Cardiac muscle cell (in vitro differentiated cells and primary cell): ENCODE data around the gene OLFML1. TPM values are rescaled to one million over a fixed set of nuclear protein-coding genes. Genes with fewer than 3 reads are reported as not detected.
A peak's percentile ranks its signal among the peaks of the same experiment; 100 is the strongest.

ENCODE experiments used
- DNase-seq, 2 donors: peaks; one replicate each; pipeline versions ENCODE4 v3.0.0 to v3.0.0-alpha.2; 2010 to 2017; ENCODE audit warnings: low read depth in 1 of 2, low spot score in 1 of 2
- H3K27ac ChIP-seq: fragments of 200-600 bp; sonication (generic); 2 replicates; pipeline ENCODE4 v1.5.1; 2016
- H3K27me3 ChIP-seq: fragments of 200-600 bp; sonication (generic); 2 replicates; pipeline ENCODE4 v1.6.0; 2016; ENCODE audit warnings: control low read depth
- H3K36me3 ChIP-seq: fragments of 200-600 bp; sonication (generic); 2 replicates; pipeline ENCODE4 v1.5.1; 2016; ENCODE audit warnings: control low read depth
- H3K4me1 ChIP-seq: fragments of 200-600 bp; sonication (generic); 2 replicates; pipeline ENCODE4 v1.8.1; 2017; ENCODE audit warnings: low read depth, mild to moderate bottlenecking, mixed run types
- H3K4me3 ChIP-seq: fragments of 200-600 bp; sonication (generic); 2 replicates; pipeline ENCODE4 v1.5.1; 2016; ENCODE audit warnings: mild to moderate bottlenecking
- H3K9me3 ChIP-seq: fragments of 200-600 bp; sonication (generic); 2 replicates; pipeline ENCODE4 v1.5.1; 2017; ENCODE audit warnings: low read depth, mild to moderate bottlenecking, control low read depth
- polyA plus RNA-seq: library from polyadenylated mRNA; unstranded; fragments of >200 nt; fragmentation: Nextera tagmentation; extraction: Ambion mirVana; gene quantifications from 2 replicates; pipeline ENCODE4 v1.2.1, GENCODE V29; 2016
- total RNA-seq: library from RNA; depleted of rRNA; stranded (reverse); fragments of >200 nt; gene quantifications from 2 replicates; pipeline ENCODE4 v1.2.3, GENCODE V29; 2016
- TF ChIP-seq, protein P1 (sequence below): IDR thresholded peaks from 2 replicates; pipeline ENCODE4 v1.5.1; 2012; ENCODE audit warnings: low read depth, mild to moderate bottlenecking, low read length

OLFML1 gene
- total and polyA plus RNA-seq, 2 experiments from 2014 or later = 0.39 to 1.1 TPM

DNA sequence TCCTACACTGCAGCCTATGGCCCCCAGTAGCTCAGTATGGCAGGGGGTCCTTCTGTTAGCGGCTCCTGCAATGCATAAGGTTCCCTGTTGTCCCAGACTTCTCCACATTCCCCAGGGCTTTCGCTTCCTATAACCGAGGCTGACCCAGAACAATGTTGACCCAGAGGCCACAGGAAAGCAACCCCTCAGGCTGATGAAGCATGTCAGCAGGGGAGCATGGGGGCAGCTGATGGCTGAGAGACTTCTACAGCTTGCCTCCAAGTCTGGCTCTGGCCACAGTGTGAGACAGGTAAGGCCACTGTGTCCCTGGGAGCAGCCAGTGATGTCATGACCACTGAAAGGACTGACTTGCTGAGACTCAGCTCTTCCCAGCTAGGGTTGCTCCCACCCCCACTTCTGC, 15.9 kb downstream of the OLFML1 start:
- H3K36me3 ChIP-seq = no peaks in the 10 kb centered on the region
- no peaks in the 10 kb centered on the region for H3K27me3 ChIP-seq
- TF ChIP-seq, protein P1, sequence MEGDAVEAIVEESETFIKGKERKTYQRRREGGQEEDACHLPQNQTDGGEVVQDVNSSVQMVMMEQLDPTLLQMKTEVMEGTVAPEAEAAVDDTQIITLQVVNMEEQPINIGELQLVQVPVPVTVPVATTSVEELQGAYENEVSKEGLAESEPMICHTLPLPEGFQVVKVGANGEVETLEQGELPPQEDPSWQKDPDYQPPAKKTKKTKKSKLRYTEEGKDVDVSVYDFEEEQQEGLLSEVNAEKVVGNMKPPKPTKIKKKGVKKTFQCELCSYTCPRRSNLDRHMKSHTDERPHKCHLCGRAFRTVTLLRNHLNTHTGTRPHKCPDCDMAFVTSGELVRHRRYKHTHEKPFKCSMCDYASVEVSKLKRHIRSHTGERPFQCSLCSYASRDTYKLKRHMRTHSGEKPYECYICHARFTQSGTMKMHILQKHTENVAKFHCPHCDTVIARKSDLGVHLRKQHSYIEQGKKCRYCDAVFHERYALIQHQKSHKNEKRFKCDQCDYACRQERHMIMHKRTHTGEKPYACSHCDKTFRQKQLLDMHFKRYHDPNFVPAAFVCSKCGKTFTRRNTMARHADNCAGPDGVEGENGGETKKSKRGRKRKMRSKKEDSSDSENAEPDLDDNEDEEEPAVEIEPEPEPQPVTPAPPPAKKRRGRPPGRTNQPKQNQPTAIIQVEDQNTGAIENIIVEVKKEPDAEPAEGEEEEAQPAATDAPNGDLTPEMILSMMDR = no peak
- H3K4me3 ChIP-seq = no peak overlapping the region
- no peaks in the 10 kb centered on the region for H3K9me3 ChIP-seq
- no peak for DNase-seq
- H3K27ac ChIP-seq = no peak overlapping the region
- H3K4me1 ChIP-seq = no peaks in the 10 kb centered on the region

DNA sequence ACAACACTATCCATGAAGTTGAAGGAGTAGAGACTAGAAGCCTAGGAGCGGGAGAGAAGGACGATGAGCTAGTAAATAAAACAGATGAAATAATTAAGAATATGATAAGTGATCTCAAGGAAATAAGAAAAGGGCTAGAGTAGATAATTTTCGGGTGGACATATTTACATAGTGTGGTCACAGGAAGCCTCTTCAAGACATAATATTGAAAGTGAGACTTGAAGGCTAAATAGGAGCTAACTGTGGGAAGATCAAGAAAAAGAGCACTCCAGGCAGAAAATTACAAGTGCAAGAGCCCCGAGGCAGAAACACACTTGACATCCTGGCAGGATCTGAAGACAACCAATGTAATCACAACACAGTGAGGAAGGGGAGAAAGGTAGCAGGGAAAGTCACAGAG, 16.6 kb downstream of the OLFML1 start:
- Histone ChIP-seq H3K27me3 (no peaks in the 10 kb centered on the region), H3K27ac (no peak overlapping the region), H3K9me3 (no peaks in the 10 kb centered on the region), H3K36me3 (no peaks in the 10 kb centered on the region), H3K4me1 (no peaks in the 10 kb centered on the region), H3K4me3 (no peak overlapping the region)
- DNase-seq = no peak
- TF ChIP-seq, protein P1 = no peak

DNA sequence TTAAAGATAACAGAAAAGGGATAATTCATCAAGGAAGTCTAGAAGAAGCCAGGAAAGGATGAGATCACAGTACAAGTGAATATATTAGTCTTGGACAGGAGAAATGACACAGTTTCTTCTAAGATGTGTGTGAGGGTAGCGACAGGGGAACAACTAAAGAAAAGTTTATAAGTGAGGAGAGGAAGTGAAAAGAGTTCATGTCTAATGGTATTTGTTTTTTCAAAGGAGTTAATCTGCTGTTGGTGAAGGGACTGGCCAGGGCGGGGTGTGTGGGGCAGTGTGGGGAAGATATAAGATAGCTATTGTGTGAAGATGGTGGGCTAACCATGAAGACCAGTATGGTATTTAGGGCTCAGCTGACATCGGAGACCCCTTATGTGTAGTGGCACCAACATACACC, 20.9 kb downstream of the OLFML1 start:
- no peak overlapping the region for H3K4me3 ChIP-seq
- no peak for DNase-seq
- no peak overlapping the region for H3K27ac ChIP-seq
- H3K27me3 ChIP-seq = no peaks in the 10 kb centered on the region
- TF ChIP-seq, protein P1 = no peak
- no peaks in the 10 kb centered on the region for H3K36me3 ChIP-seq
- H3K4me1 ChIP-seq = no peaks in the 10 kb centered on the region
- no peaks in the 10 kb centered on the region for H3K9me3 ChIP-seq

DNA sequence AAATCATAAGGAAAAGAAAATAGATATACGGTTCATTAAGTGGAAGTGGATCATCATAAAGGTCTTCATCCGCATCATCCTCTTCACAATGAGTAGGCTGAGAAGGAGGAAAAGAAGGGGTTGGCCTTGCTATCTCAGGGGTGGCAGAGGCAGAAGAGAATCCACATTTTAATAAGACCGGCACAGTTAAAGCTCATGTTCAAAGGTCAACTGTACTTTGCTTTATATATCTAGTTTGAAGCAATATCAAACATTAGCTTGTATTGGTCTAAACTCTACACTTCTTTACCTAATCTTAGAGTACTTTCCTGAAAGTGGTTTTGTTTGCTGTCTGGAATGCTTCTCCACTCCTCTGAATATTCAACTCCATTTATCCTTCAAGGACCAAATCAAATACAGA, 22.8 kb downstream of the OLFML1 start:
- H3K4me1 ChIP-seq = peaks cover 13% of the 10 kb centered on the region
- no peaks in the 10 kb centered on the region for H3K27me3 ChIP-seq
- no peak overlapping the region for H3K4me3 ChIP-seq
- no peaks in the 10 kb centered on the region for H3K9me3 ChIP-seq
- TF ChIP-seq, protein P1 = no peak
- DNase-seq = no peak
- no peak overlapping the region for H3K27ac ChIP-seq
- H3K36me3 ChIP-seq = no peaks in the 10 kb centered on the region

DNA sequence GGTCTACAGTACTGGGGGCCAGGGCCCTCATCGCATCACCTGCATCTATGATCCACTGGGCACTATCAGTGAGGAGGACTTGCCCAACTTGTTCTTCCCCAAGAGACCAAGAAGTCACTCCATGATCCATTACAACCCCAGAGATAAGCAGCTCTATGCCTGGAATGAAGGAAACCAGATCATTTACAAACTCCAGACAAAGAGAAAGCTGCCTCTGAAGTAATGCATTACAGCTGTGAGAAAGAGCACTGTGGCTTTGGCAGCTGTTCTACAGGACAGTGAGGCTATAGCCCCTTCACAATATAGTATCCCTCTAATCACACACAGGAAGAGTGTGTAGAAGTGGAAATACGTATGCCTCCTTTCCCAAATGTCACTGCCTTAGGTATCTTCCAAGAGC, 24.7 kb downstream of the OLFML1 start:
- peaks cover 9% of the 10 kb centered on the region for H3K27me3 ChIP-seq

More for the DNA sequence above, 24.7 kb downstream of the OLFML1 start:
- Histone ChIP-seq H3K9me3 (no peaks in the 10 kb centered on the region), H3K27ac (no peak overlapping the region), H3K4me1 (peaks cover 13% of the 10 kb centered on the region), H3K36me3 (no peaks in the 10 kb centered on the region), H3K4me3 (no peak overlapping the region)
- TF ChIP-seq, protein P1 = no peak
- peak in 1 of 2 donors; percentile 39 for DNase-seq
